ENCODE results near the gene KLF16. TPM values are rescaled to one million over a fixed set of nuclear protein-coding genes. Genes with fewer than 3 reads are reported as not detected.

KLF16 gene
- total and polyA plus RNA-seq, 10 of the 15 experiments (the other 5 are each of a cell fraction or from before 2014, with no cell fraction given): 0.03 to 41.2 (median 2.6) TPM

DNA sequence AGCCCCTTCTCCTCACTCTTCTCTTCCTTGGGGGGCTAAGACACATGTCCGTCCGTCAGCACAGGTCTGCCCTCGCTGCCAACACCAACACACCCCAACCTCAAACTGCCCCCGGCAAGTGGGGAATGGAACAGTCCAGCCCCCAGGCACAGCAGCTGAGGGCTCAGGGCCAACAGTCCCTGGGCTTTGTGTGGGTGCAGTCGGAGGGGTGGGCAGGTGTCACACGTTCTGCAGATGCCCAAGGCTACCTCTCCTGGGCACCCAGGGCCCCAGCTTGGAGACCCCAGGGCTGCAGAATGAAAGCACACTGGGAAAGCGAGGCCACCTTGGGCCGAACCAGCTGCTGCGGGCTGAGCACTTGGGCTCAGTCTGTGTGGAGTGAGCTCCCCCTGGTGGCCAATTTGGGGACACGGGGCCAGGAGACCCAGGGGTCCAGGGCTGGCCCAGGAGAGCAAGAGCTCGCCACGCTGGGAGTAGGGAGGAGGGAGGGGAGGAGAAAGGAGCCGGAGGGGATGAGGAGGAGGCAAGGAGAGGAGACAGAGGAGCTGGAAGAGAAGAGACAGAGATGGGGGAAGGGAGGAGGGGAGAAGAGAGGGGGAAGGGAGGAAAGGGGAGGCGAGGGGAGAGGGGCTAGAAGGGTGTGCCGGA lies 37.3 kb downstream of the KLF16 start (continued):
- TF ChIP-seq ZNF687 (IDR thresholded peaks at IDR 0.05) (no peak), YY1 (IDR thresholded peaks at IDR 0.05; ENCODE audit: low read depth, low read length) (peak; percentile 39; the same call in 1 of the 2 replicates), HDAC2 (IDR thresholded peaks at IDR 0.05) (no peak), TCF12 (IDR thresholded peaks at IDR 0.05; ENCODE audit: low read depth, low read length) (0 out of 2 replicates have a peak, but pooled peaks have one; percentile 33), MYC (IDR thresholded peaks at IDR 0.05; ENCODE audit: insufficient read depth, insufficient read length, insufficient replicate concordance, low read length, severe bottlenecking) (no peak)

DNA sequence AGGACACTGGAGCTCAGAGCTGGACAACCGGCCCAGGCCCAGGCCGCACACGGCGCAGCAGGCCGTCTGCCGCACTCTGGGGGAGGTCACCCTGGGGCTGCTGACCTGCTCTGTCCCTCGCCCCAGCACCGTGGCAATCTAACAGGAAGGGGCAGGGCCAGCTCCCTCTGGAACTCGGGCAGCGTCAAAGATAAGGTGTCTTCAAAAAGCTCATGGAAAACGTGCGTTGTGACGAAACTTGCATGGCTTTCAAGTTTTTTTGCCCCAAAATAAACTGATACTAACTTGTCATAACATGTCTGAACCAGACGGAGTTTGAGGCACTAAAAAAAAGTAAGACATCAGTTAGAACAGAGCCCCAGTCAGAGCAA lies 39.1 kb downstream of the KLF16 start:
- no peaks in the 10 kb centered on the region for H4K20me1 ChIP-seq (ENCODE audit: control insufficient read depth, insufficient read depth)
- in situ Hi-C loops (cut with MboI) (no loop called here), intact Hi-C loops (cut with micrococcal nuclease; ENCODE audit: unreplicated experiment) (no loop called here)
- H2AFZ ChIP-seq (ENCODE audit: control insufficient read depth, low read depth, low read length): no peak overlapping the region
- ChIA-PET RAD21 (ENCODE audit: unreplicated experiment) (no interaction called here), CTCF (interaction anchor here (0.9 kb wide), 1 partner anchor 14 kb away, joined by 3 read pairs; no protein-coding TSS in a partner anchor), POLR2A (no interaction called here), SMC1A (ENCODE audit: uncharacterized antibody, unreplicated experiment) (no interaction called here)
- H3K4me2 ChIP-seq (ENCODE audit: control insufficient read depth, insufficient read depth): no peak overlapping the region
- no peak for DNase-seq (ENCODE audit: low read depth, low spot score)
- ATAC-seq: no peak
- BruUV-seq (replicated peaks): TSS peak; percentile 57
- no peaks in the 10 kb centered on the region for H3K4me1 ChIP-seq (ENCODE audit: control insufficient read depth, insufficient read depth, low read length)
- H3K4me3 ChIP-seq: no peak overlapping the region
- no peak overlapping the region for H3K9ac ChIP-seq (ENCODE audit: control insufficient read depth, insufficient read depth, low read length)
- H3K79me2 ChIP-seq (ENCODE audit: control insufficient read depth, insufficient read depth, low read length): no peaks in the 10 kb centered on the region; the same call in 1 of the 2 replicates
- no peak overlapping the region for H3K27ac ChIP-seq (ENCODE audit: control insufficient read depth, insufficient read depth)
- no peak for FAIRE-seq
- peaks cover 6 to 19% of the 10 kb centered on the region in 2 experiments; a peak in 3 of 4 replicates for H3K36me3 ChIP-seq (ENCODE audit: control insufficient read depth in 2 of 2, insufficient read depth in 2 of 2, low read length in 1 of 2)
- 77% methylated on average over 14 of the region's 14 CpGs for WGBS (ENCODE audit: insufficient coverage, insufficient replicate concordance, low lambda C conversion rate, missing lambda C conversion rate)
- no peaks in the 10 kb centered on the region for H3K9me3 ChIP-seq (replicated peaks; ENCODE audit: control insufficient read depth, insufficient read depth, low read length)
- H3K27me3 ChIP-seq (replicated peaks in 1 of 2; ENCODE audit: control insufficient read depth in 2 of 2, insufficient read depth in 2 of 2, low read length in 1 of 2): no peaks in the 10 kb centered on the region
- TF ChIP-seq JUNB (IDR thresholded peaks at IDR 0.05): no peak
- no peak for TF ChIP-seq NFYA (IDR thresholded peaks at IDR 0.05; ENCODE audit: borderline replicate concordance, low read depth, low read length)
- no peak for TF ChIP-seq MYB (IDR thresholded peaks at IDR 0.05; ENCODE audit: borderline replicate concordance, low read depth, low read length)
- TF ChIP-seq, protein P1, sequence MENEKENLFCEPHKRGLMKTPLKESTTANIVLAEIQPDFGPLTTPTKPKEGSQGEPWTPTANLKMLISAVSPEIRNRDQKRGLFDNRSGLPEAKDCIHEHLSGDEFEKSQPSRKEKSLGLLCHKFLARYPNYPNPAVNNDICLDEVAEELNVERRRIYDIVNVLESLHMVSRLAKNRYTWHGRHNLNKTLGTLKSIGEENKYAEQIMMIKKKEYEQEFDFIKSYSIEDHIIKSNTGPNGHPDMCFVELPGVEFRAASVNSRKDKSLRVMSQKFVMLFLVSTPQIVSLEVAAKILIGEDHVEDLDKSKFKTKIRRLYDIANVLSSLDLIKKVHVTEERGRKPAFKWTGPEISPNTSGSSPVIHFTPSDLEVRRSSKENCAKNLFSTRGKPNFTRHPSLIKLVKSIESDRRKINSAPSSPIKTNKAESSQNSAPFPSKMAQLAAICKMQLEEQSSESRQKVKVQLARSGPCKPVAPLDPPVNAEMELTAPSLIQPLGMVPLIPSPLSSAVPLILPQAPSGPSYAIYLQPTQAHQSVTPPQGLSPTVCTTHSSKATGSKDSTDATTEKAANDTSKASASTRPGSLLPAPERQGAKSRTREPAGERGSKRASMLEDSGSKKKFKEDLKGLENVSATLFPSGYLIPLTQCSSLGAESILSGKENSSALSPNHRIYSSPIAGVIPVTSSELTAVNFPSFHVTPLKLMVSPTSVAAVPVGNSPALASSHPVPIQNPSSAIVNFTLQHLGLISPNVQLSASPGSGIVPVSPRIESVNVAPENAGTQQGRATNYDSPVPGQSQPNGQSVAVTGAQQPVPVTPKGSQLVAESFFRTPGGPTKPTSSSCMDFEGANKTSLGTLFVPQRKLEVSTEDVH (IDR thresholded peaks at IDR 0.05; ENCODE audit: low read depth, partially characterized antibody): no peak
- TF ChIP-seq ZNF207 (IDR thresholded peaks at IDR 0.05; ENCODE audit: borderline replicate concordance): no peak
- TF ChIP-seq ZZZ3 (IDR thresholded peaks at IDR 0.05; ENCODE audit: control insufficient read depth, insufficient read length, low read depth): no peak
- TF ChIP-seq RAD51 (IDR thresholded peaks at IDR 0.05): no peak
